ENCODE results near the gene LCP1.

GRCh38 chr13:46197299-46198048 is 15.5 kb upstream of the LCP1 start:
- TF ChIP-seq CTCF (IDR thresholded peaks at IDR 0.05) = no peak
- TF ChIP-seq POLR2AphosphoS5 (IDR thresholded peaks at IDR 0.05; ENCODE audit: low read depth, low read length) = no peak
- no peak for TF ChIP-seq REST (IDR thresholded peaks at IDR 0.05; ENCODE audit: insufficient read depth in 1 of 2, low read depth in 2 of 2, low read length in 1 of 2)
- TF ChIP-seq SIN3A (IDR thresholded peaks at IDR 0.05; ENCODE audit: borderline replicate concordance, insufficient read depth, low read depth, low read length) = no peak

All from Panc1 (cell line).